ENCODE data around the gene SLIT3.

Gene SLIT3

GRCh38 chr5:168875832-168876231, 425.1 kb downstream of the SLIT3 start:
- DNase-seq (ENCODE audit: low spot score) (no peak), FAIRE-seq (no peak)

GRCh38 chr5:168874713-168875380, 426.1 kb downstream of the SLIT3 start:
- DNase-seq (ENCODE audit: low spot score) (no peak), FAIRE-seq (no peak)

GRCh38 chr5:168872246-168872645, 428.7 kb downstream of the SLIT3 start:
- FAIRE-seq (no peak), DNase-seq (ENCODE audit: low spot score) (no peak)

- no peak for DNase-seq (ENCODE audit: low spot score)
- no peak for FAIRE-seq
Measured at GRCh38 chr5:168870910-168871309, 430.0 kb downstream of the SLIT3 start.

GRCh38 chr5:168869615-168870227, 431.2 kb downstream of the SLIT3 start:
- FAIRE-seq: no peak

GRCh38 chr5:168867241-168867640, 433.7 kb downstream of the SLIT3 start:
- FAIRE-seq: no peak
- no peak for DNase-seq (ENCODE audit: low spot score)

More at GRCh38 chr5:168869615-168870227, 431.2 kb downstream of the SLIT3 start:
- DNase-seq (ENCODE audit: low spot score): no peak

GRCh38 chr5:168865968-168866367, 435.0 kb downstream of the SLIT3 start:
- no peak for DNase-seq (ENCODE audit: low spot score)
- FAIRE-seq: no peak

GRCh38 chr5:168863021-168863420, 437.9 kb downstream of the SLIT3 start:
- no peak for FAIRE-seq
- DNase-seq (ENCODE audit: low spot score): no peak

GRCh38 chr5:168860503-168860902, 440.4 kb downstream of the SLIT3 start:
- no peak for DNase-seq (ENCODE audit: low spot score)
- no peak for FAIRE-seq

- DNase-seq (ENCODE audit: low spot score) (no peak), FAIRE-seq (no peak)
Measured at GRCh38 chr5:168860081-168860480, 440.9 kb downstream of the SLIT3 start.

- DNase-seq (ENCODE audit: low spot score): no peak
- no peak for FAIRE-seq
Measured at GRCh38 chr5:168859471-168859870, 441.5 kb downstream of the SLIT3 start.

- no peak for DNase-seq (ENCODE audit: low spot score)
- FAIRE-seq: no peak
Measured at GRCh38 chr5:168858994-168859393, 441.9 kb downstream of the SLIT3 start.

GRCh38 chr5:168858371-168858770, 442.6 kb downstream of the SLIT3 start:
- DNase-seq (ENCODE audit: low spot score) (no peak), FAIRE-seq (no peak)

- FAIRE-seq: no peak
- DNase-seq (ENCODE audit: low spot score): no peak
Measured at GRCh38 chr5:168853972-168854371, 447.0 kb downstream of the SLIT3 start.

- FAIRE-seq (no peak), DNase-seq (ENCODE audit: low spot score) (no peak)
Measured at GRCh38 chr5:168852329-168852728, 448.6 kb downstream of the SLIT3 start.

GRCh38 chr5:168851902-168852321, 449.0 kb downstream of the SLIT3 start:
- no peak for DNase-seq (ENCODE audit: low spot score)
- no peak for FAIRE-seq

- no peak for DNase-seq (ENCODE audit: low spot score)
- no peak for FAIRE-seq
Measured at GRCh38 chr5:168850683-168851082, 450.3 kb downstream of the SLIT3 start.

- FAIRE-seq (no peak), DNase-seq (ENCODE audit: low spot score) (no peak)
Measured at GRCh38 chr5:168848569-168848968, 452.4 kb downstream of the SLIT3 start.

GRCh38 chr5:168847511-168848073, 453.3 kb downstream of the SLIT3 start:
- DNase-seq (ENCODE audit: low spot score) (no peak), FAIRE-seq (no peak)

- DNase-seq (ENCODE audit: low spot score) (no peak), FAIRE-seq (no peak)
Measured at GRCh38 chr5:168844922-168845296, 456.0 kb downstream of the SLIT3 start.

- DNase-seq (ENCODE audit: low spot score) (no peak), FAIRE-seq (no peak)
Measured at GRCh38 chr5:168844016-168844921, 456.7 kb downstream of the SLIT3 start.
